GM12878 (cell line): ENCODE results near the gene BMI1. TPM values are rescaled to one million over a fixed set of nuclear protein-coding genes. Genes with fewer than 3 reads are reported as not detected.

Experiments used
- ATF2 ChIP-seq: IDR thresholded peaks from 2 replicates; pipeline ENCODE4 v1.6.1; 2012; ENCODE audit warnings: low read length, inconsistent platforms
- ATF7 ChIP-seq: fragments of 450-650 bp; IDR thresholded peaks from 2 replicates; pipeline ENCODE4 v1.6.1; 2016; ENCODE audit warnings: low read depth, mild to moderate bottlenecking
- BCL11A ChIP-seq: IDR thresholded peaks from 2 replicates; pipeline ENCODE4 v1.6.1; 2011; ENCODE audit warnings: low read depth, low read length
- CHD2 ChIP-seq: IDR thresholded peaks from 2 replicates; pipeline ENCODE4 v1.6.1; 2011; ENCODE audit warnings: low read depth, low read length, improper control_type of control experiment, borderline replicate concordance
- EP300 ChIP-seq, 2 experiments: fragments of 150-350 bp in 1 of 2; IDR thresholded peaks; 2 replicates each; pipeline ENCODE4 v1.6.1; 2011 to 2012; ENCODE audit warnings: low read depth in 2 of 2, low read length in 2 of 2, borderline replicate concordance in 1 of 2, improper control_type of control experiment in 1 of 2, inconsistent platforms in 1 of 2; ENCODE audit not compliant: control insufficient read depth in 1 of 2
- IKZF2 ChIP-seq, 2 experiments: fragments of 450-650 bp; IDR thresholded peaks; 2 replicates each; pipeline ENCODE4 v1.6.1; 2017; ENCODE audit warnings: mild to moderate bottlenecking in 2 of 2, moderate library complexity in 2 of 2
- LARP7 ChIP-seq: fragments of 450-650 bp; IDR thresholded peaks from 2 replicates; pipeline ENCODE4 v1.6.1; 2017; ENCODE audit warnings: mild to moderate bottlenecking
- MEF2B ChIP-seq: fragments of 450-650 bp; IDR thresholded peaks from 2 replicates; pipeline ENCODE4 v1.6.1; 2018; ENCODE audit warnings: mild to moderate bottlenecking, moderate library complexity; ENCODE audit not compliant: partially characterized antibody, poor library complexity, severe bottlenecking
- MTA3 ChIP-seq: IDR thresholded peaks from 2 replicates; pipeline ENCODE4 v1.6.1; 2012; ENCODE audit warnings: low read length, inconsistent platforms, borderline replicate concordance
- MXI1 ChIP-seq: fragments of 150-350 bp; IDR thresholded peaks from 2 replicates; pipeline ENCODE4 v1.6.1; 2011; ENCODE audit warnings: low read depth, mild to moderate bottlenecking, inconsistent platforms, low read length, improper control_type of control experiment
- MYC ChIP-seq: IDR thresholded peaks from 2 replicates; pipeline ENCODE4 v1.6.1; 2011; ENCODE audit warnings: mild to moderate bottlenecking, low read length, moderate library complexity, inconsistent platforms; ENCODE audit not compliant: insufficient read depth, insufficient replicate concordance, insufficient read length, severe bottlenecking
- PAX8 ChIP-seq: fragments of 450-650 bp; IDR thresholded peaks from 2 replicates; pipeline ENCODE4 v1.6.1; 2017; ENCODE audit warnings: mild to moderate bottlenecking, moderate library complexity
- PML ChIP-seq: IDR thresholded peaks from 2 replicates; pipeline ENCODE4 v1.6.1; 2012; ENCODE audit warnings: low read length, inconsistent platforms
- POLR2A ChIP-seq: IDR thresholded peaks from 2 replicates; pipeline ENCODE4 v1.6.1; 2011; ENCODE audit warnings: low read depth, mild to moderate bottlenecking, low read length
- POLR2AphosphoS5 ChIP-seq: IDR thresholded peaks from 2 replicates; pipeline ENCODE4 v1.6.1; 2011; ENCODE audit warnings: mild to moderate bottlenecking, low read length, inconsistent platforms
- RAD51 ChIP-seq: fragments of 450-650 bp; IDR thresholded peaks from 2 replicates; pipeline ENCODE4 v1.6.1; 2016; ENCODE audit warnings: moderate library complexity, mild to moderate bottlenecking, inconsistent platforms
- RBBP5 ChIP-seq: fragments of 200-600 bp; sonication (generic); conservative IDR thresholded peaks from 2 replicates; pipeline ENCODE4 v1.6.1; 2016
- SIN3A ChIP-seq: IDR thresholded peaks from 2 replicates; pipeline ENCODE4 v1.6.1; 2012; ENCODE audit warnings: low read depth, low read length, improper control_type of control experiment
- STAT1 ChIP-seq: fragments of 450-650 bp; conservative IDR thresholded peaks from 2 replicates; pipeline ENCODE4 v1.6.1; 2014; ENCODE audit warnings: antibody characterized with exemption, mild to moderate bottlenecking
- TCF3 ChIP-seq: IDR thresholded peaks from 2 replicates; pipeline ENCODE4 v1.6.1; 2012; ENCODE audit warnings: low read depth, mild to moderate bottlenecking, low read length, borderline replicate concordance; ENCODE audit not compliant: insufficient read depth
- polyA plus RNA-seq, 11 experiments: library from polyadenylated mRNA; depleted of rRNA in 4 of 11; unstranded in 6 of 11; stranded (reverse) in 5 of 11; fragments of >200 nt; fragmentation: Nextera tagmentation in 4 of 11; fragmentation: Illumina TruSeq in 1 of 11; extraction: Ambion mirVana in 4 of 11; extraction: Trizol in 1 of 11; gene quantifications; 1 replicate in 1 of 11; 2 replicates in 10 of 11; pipeline versions ENCODE4 v1.2.1 to v1.2.3, GENCODE V29; 2011 to 2016; ENCODE audit warnings: inconsistent platforms in 2 of 11, missing spikeins in 2 of 11, low read depth in 1 of 11
- total RNA-seq, 4 experiments: library from RNA; depleted of rRNA in 3 of 4; stranded (reverse); fragments of >200 nt in 3 of 4; fragmentation: Illumina TruSeq in 1 of 4; extraction: Trizol in 1 of 4; gene quantifications; 2 replicates each; pipeline versions ENCODE4 v1.2.1 to v1.2.3, GENCODE V29; 2013 to 2021
- TF ChIP-seq, protein P1 (sequence below): fragments of 450-650 bp; IDR thresholded peaks from 2 replicates; pipeline ENCODE4 v1.6.1; 2017; ENCODE audit warnings: antibody characterized with exemption, mild to moderate bottlenecking, moderate library complexity
- TF ChIP-seq, protein P2 (sequence below): IDR thresholded peaks from 2 replicates; pipeline ENCODE4 v1.6.1; 2012; ENCODE audit warnings: low read depth, low read length, improper control_type of control experiment
- TF ChIP-seq, protein P3 (sequence below): fragments of 150-350 bp; IDR thresholded peaks from 2 replicates; pipeline ENCODE4 v1.6.1; 2014; ENCODE audit warnings: mild to moderate bottlenecking, low read depth, low read length

BMI1 gene
- total and polyA plus RNA-seq, 10 of the 15 experiments (the other 5 are each of a cell fraction or from before 2014, with no cell fraction given): 8.0 to 49.7 (median 25.8) TPM

DNA sequence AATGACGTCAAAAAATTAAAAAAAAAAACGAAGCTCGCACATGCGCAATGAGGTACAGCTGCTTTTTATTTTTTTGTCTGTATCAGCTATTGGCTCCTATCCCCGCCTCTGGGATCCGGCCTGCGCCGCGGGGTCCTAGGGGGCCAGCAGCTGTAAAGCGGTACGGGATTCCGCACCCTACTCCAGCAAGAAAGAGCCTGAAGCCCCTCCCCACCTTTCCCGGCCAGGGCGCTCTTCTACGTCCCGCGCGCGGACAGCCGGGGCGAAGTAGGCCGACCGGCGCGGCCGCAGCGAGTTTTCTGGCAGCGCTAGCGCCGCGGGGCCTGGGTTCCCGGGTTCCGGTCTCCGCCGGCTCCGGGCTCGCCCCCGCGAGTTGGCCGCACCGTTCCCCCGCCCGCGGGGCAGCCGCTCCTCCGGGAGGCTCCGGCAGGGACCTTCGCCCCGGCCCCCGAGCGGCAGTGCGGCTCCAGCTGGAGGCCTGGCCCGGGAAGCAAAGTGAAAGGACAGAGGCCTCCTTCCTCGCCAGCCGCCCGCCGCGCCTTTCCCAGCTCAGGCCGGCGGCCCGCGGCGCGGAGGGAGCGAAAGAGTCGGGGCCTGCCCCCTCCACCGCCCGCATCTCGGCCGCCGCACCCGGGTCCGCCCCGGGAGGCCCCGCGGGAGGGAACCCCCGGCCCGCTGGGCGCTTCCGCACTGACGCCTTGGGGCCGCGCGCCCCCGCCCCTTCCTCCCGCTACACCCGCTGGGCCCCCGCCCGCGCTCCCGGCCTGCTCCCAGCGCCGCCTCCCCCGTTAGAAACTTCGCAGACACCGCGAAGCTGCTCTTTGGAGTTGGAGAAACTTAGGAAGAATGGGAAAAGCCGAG, 19.7 kb downstream of the BMI1 start (continued):
- TF ChIP-seq SIN3A (peak; percentile 48; the same call in 1 of the 2 replicates), MXI1 (no peak), ATF7 (peak; percentile 93; the same call in 1 of the 2 replicates), RAD51 (no peak), BCL11A (no peak), MTA3 (no peak; the same call in 1 of the 2 replicates), TCF3 (no peak), PML (no peak; the same call in 1 of the 2 replicates), CHD2 (0 out of 2 replicates have a peak, but pooled peaks have one; percentile 1), RBBP5 (no peak), MEF2B (no peak), LARP7 (peak; percentile 93), MYC (no peak), STAT1 (no peak), POLR2AphosphoS5 (peak; percentile 64), EP300 (IDR thresholded peaks at IDR 0.05; ENCODE audit: borderline replicate concordance in 1 of 2, control insufficient read depth in 1 of 2, low read depth in 2 of 2, low read length in 2 of 2) (0 out of 4 replicates have a peak, but pooled peaks of 1 of the 2 experiments have one; percentile 16), PAX8 (no peak), IKZF2 (IDR thresholded peaks at IDR 0.05) (no peak; a peak in 1 of 4 replicates), ATF2 (no peak), POLR2A (no peak; the same call in none of the 2 replicates)
- TF ChIP-seq, protein P1, sequence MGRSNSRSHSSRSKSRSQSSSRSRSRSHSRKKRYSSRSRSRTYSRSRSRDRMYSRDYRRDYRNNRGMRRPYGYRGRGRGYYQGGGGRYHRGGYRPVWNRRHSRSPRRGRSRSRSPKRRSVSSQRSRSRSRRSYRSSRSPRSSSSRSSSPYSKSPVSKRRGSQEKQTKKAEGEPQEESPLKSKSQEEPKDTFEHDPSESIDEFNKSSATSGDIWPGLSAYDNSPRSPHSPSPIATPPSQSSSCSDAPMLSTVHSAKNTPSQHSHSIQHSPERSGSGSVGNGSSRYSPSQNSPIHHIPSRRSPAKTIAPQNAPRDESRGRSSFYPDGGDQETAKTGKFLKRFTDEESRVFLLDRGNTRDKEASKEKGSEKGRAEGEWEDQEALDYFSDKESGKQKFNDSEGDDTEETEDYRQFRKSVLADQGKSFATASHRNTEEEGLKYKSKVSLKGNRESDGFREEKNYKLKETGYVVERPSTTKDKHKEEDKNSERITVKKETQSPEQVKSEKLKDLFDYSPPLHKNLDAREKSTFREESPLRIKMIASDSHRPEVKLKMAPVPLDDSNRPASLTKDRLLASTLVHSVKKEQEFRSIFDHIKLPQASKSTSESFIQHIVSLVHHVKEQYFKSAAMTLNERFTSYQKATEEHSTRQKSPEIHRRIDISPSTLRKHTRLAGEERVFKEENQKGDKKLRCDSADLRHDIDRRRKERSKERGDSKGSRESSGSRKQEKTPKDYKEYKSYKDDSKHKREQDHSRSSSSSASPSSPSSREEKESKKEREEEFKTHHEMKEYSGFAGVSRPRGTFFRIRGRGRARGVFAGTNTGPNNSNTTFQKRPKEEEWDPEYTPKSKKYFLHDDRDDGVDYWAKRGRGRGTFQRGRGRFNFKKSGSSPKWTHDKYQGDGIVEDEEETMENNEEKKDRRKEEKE: no peak
- TF ChIP-seq, protein P2, sequence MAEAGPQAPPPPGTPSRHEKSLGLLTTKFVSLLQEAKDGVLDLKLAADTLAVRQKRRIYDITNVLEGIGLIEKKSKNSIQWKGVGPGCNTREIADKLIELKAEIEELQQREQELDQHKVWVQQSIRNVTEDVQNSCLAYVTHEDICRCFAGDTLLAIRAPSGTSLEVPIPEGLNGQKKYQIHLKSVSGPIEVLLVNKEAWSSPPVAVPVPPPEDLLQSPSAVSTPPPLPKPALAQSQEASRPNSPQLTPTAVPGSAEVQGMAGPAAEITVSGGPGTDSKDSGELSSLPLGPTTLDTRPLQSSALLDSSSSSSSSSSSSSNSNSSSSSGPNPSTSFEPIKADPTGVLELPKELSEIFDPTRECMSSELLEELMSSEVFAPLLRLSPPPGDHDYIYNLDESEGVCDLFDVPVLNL: 0 out of 2 replicates have a peak, but pooled peaks have one; percentile 15
- TF ChIP-seq, protein P3, sequence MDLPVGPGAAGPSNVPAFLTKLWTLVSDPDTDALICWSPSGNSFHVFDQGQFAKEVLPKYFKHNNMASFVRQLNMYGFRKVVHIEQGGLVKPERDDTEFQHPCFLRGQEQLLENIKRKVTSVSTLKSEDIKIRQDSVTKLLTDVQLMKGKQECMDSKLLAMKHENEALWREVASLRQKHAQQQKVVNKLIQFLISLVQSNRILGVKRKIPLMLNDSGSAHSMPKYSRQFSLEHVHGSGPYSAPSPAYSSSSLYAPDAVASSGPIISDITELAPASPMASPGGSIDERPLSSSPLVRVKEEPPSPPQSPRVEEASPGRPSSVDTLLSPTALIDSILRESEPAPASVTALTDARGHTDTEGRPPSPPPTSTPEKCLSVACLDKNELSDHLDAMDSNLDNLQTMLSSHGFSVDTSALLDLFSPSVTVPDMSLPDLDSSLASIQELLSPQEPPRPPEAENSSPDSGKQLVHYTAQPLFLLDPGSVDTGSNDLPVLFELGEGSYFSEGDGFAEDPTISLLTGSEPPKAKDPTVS: no peak
